H9 (cell line): ENCODE results near the gene WDR88. TPM values are rescaled to one million over a fixed set of nuclear protein-coding genes. Genes with fewer than 3 reads are reported as not detected.

ENCODE experiments used
- DNase-seq: peaks from one replicate; pipeline ENCODE4 v3.0.0-alpha.2; 2017
- H2AFZ ChIP-seq: one replicate; pipeline ENCODE4 v1.6.1; 2013; ENCODE audit warnings: mild to moderate bottlenecking, low read length, control low read depth, moderate library complexity
- H2AK5ac ChIP-seq: 2 replicates; pipeline ENCODE4 v1.6.1; 2013; ENCODE audit warnings: low read length, control low read depth, mixed read lengths; ENCODE audit not compliant: insufficient read length
- H2BK120ac ChIP-seq: one replicate; pipeline ENCODE4 v1.6.1; 2013; ENCODE audit warnings: low read depth, mild to moderate bottlenecking, low read length, control low read depth, inconsistent platforms; ENCODE audit not compliant: poor library complexity, severe bottlenecking
- H2BK12ac ChIP-seq: 2 replicates; pipeline ENCODE4 v1.6.1; 2013; ENCODE audit warnings: low read length, control low read depth, mixed read lengths, low read depth; ENCODE audit not compliant: insufficient read length
- H2BK15ac ChIP-seq: 2 replicates; pipeline ENCODE4 v1.6.1; 2013; ENCODE audit warnings: low read depth, low read length, control low read depth
- H2BK20ac ChIP-seq: one replicate; pipeline ENCODE4 v1.6.1; 2013; ENCODE audit warnings: low read depth, mild to moderate bottlenecking, low read length, control low read depth, inconsistent platforms; ENCODE audit not compliant: poor library complexity, severe bottlenecking
- H2BK5ac ChIP-seq: 2 replicates; pipeline ENCODE4 v1.6.1; 2013; ENCODE audit warnings: low read length, control low read depth, mixed read lengths; ENCODE audit not compliant: insufficient read length
- H3K14ac ChIP-seq: 2 replicates; pipeline ENCODE4 v1.6.1; 2013; ENCODE audit warnings: low read length, control low read depth; ENCODE audit not compliant: insufficient read depth
- H3K18ac ChIP-seq: 2 replicates; pipeline ENCODE4 v1.6.1; 2013; ENCODE audit warnings: low read depth, mild to moderate bottlenecking, mixed read lengths, low read length, control low read depth; ENCODE audit not compliant: insufficient read length
- H3K23ac ChIP-seq: 2 replicates; pipeline ENCODE4 v1.6.1; 2013; ENCODE audit warnings: low read length, control low read depth, mixed read lengths, low read depth; ENCODE audit not compliant: insufficient read length
- H3K23me2 ChIP-seq: 2 replicates; pipeline ENCODE4 v1.6.1; 2013; ENCODE audit warnings: low read depth, mild to moderate bottlenecking, mixed read lengths, low read length, control low read depth; ENCODE audit not compliant: insufficient read length, poor library complexity, severe bottlenecking
- H3K27ac ChIP-seq: 2 replicates; pipeline ENCODE4 v1.5.1; 2013; ENCODE audit warnings: low read length, control low read depth, mixed read lengths, low read depth; ENCODE audit not compliant: insufficient read length
- H3K27me3 ChIP-seq: 2 replicates; pipeline ENCODE4 v1.6.1; 2013; ENCODE audit warnings: low read length, control low read depth, inconsistent platforms; ENCODE audit not compliant: insufficient read depth
- H3K4ac ChIP-seq: 2 replicates; pipeline ENCODE4 v1.6.1; 2013; ENCODE audit warnings: low read depth, mild to moderate bottlenecking, control low read depth, inconsistent platforms, low read length, moderate library complexity
- H3K4me1 ChIP-seq: 2 replicates; pipeline ENCODE4 v1.6.1; 2013; ENCODE audit warnings: low read length, control low read depth, inconsistent platforms; ENCODE audit not compliant: insufficient read depth
- H3K4me2 ChIP-seq: 2 replicates; pipeline ENCODE4 v1.6.1; 2013; ENCODE audit warnings: low read length, control low read depth, mixed read lengths; ENCODE audit not compliant: insufficient read length, insufficient read depth
- H3K56ac ChIP-seq: 2 replicates; pipeline ENCODE4 v1.6.1; 2013; ENCODE audit warnings: low read depth, mild to moderate bottlenecking, mixed read lengths, low read length, control low read depth; ENCODE audit not compliant: insufficient read length
- H3K79me1 ChIP-seq: 2 replicates; pipeline ENCODE4 v1.6.1; 2013; ENCODE audit warnings: low read depth, mild to moderate bottlenecking, moderate library complexity, low read length, control low read depth, inconsistent platforms; ENCODE audit not compliant: insufficient read depth, poor library complexity, severe bottlenecking
- H3K79me2 ChIP-seq: 2 replicates; pipeline ENCODE4 v1.6.1; 2013; ENCODE audit warnings: low read length, control low read depth, inconsistent platforms; ENCODE audit not compliant: insufficient read depth
- H3K9ac ChIP-seq: 2 replicates; pipeline ENCODE4 v1.6.1; 2013; ENCODE audit warnings: low read length, control low read depth, mixed read lengths; ENCODE audit not compliant: insufficient read length; ENCODE audit errors: extremely low read depth
- H3K9me3 ChIP-seq: one replicate; pipeline ENCODE4 v1.6.1; 2013; ENCODE audit warnings: low read depth, low read length, inconsistent platforms; ENCODE audit not compliant: control insufficient read depth
- H3T11ph ChIP-seq: one replicate; pipeline ENCODE4 v1.6.1; 2013; ENCODE audit warnings: mild to moderate bottlenecking, low read length, control low read depth, inconsistent platforms
- H4K20me1 ChIP-seq: one replicate; pipeline ENCODE4 v1.6.1; 2013; ENCODE audit not compliant: control insufficient read depth, insufficient read length, insufficient read depth
- H4K5ac ChIP-seq: 2 replicates; pipeline ENCODE4 v1.6.1; 2013; ENCODE audit warnings: low read depth, mild to moderate bottlenecking, mixed read lengths, low read length, control low read depth; ENCODE audit not compliant: insufficient read length
- H4K8ac ChIP-seq: replicated peaks from 2 replicates; pipeline ENCODE4 v1.6.1; 2013; ENCODE audit warnings: low read length, control low read depth, mixed read lengths, low read depth; ENCODE audit not compliant: insufficient read length
- H4K91ac ChIP-seq: 2 replicates; pipeline ENCODE4 v1.6.1; 2013; ENCODE audit warnings: low read depth, mild to moderate bottlenecking, moderate library complexity, mixed read lengths, low read length, control low read depth; ENCODE audit not compliant: insufficient read length
- H3K27ac Mint-ChIP-seq, 3 experiments: 2 replicates in 2 of 3; 3 replicates in 1 of 3; pipeline ENCODE4 v1.8.0; 2020 to 2021; ENCODE audit warnings: mixed read lengths in 3 of 3, mild to moderate bottlenecking in 1 of 3, moderate library complexity in 1 of 3
- H3K27me3 Mint-ChIP-seq: 2 replicates; pipeline ENCODE4 v1.8.0; 2021; ENCODE audit warnings: low read depth, mild to moderate bottlenecking, moderate library complexity, mixed read lengths
- H3K36me3 Mint-ChIP-seq, 3 experiments: 2 replicates in 2 of 3; 3 replicates in 1 of 3; pipeline ENCODE4 v1.8.0; 2020 to 2021; ENCODE audit warnings: low read depth in 3 of 3, mixed read lengths in 3 of 3; ENCODE audit not compliant: insufficient read depth in 1 of 3
- H3K4me1 Mint-ChIP-seq, 2 experiments: 2 replicates each; pipeline ENCODE4 v1.8.0; 2020; ENCODE audit warnings: mixed read lengths in 2 of 2
- H3K4me3 Mint-ChIP-seq, 2 experiments: 2 replicates in 1 of 2; 3 replicates in 1 of 2; pipeline ENCODE4 v1.8.0; 2020 to 2021; ENCODE audit warnings: mild to moderate bottlenecking in 2 of 2, mixed read lengths in 2 of 2, moderate library complexity in 1 of 2
- H3K9me3 Mint-ChIP-seq, 2 experiments: 2 replicates in 1 of 2; 3 replicates in 1 of 2; pipeline ENCODE4 v1.8.0; 2020; ENCODE audit warnings: mild to moderate bottlenecking in 2 of 2, mixed read lengths in 2 of 2, moderate library complexity in 1 of 2
- CTCF ChIP-seq: fragments of 200-600 bp; sonication (generic); conservative IDR thresholded peaks from 3 replicates; pipeline ENCODE4 v1.8.0; 2021; ENCODE audit warnings: antibody characterized with exemption, mild to moderate bottlenecking
- WGBS: extraction: QIAGEN DNeasy Blood & Tissue Kit; methylation state at CpG from one replicate; pipeline ENCODE4 v1.1.7; 2013; ENCODE audit warnings: missing lambda C conversion rate, low lambda C conversion rate, mixed read lengths; ENCODE audit not compliant: insufficient read length; ENCODE audit errors: extremely low coverage; 5-methylcytosine and 5-hydroxymethylcytosine counted together
- total RNA-seq: library from RNA; stranded (reverse); gene quantifications from 2 replicates; pipeline ENCODE4 v1.2.1, GENCODE V29; 2021

WDR88 gene
- total RNA-seq, 1 experiment from 2014 or later, result not detected

GRCh38 chr19:33210266-33210940 is 78.5 kb downstream of the WDR88 start:
- H3K36me3 Mint-ChIP-seq, result 0 out of 7 replicates have a peak, but pooled peaks cover 0 to 3% (median 0%) of the 10 kb centered on the region in 3 experiments
- no peak overlapping the region for H2BK120ac ChIP-seq
- no peak overlapping the region for H2AK5ac ChIP-seq
- no peak overlapping the region for H3K18ac ChIP-seq
- no peaks in the 10 kb centered on the region for H3K4me1 ChIP-seq
- no peak overlapping the region for H3K23ac ChIP-seq
- no peaks in the 10 kb centered on the region for H4K20me1 ChIP-seq
- TF ChIP-seq CTCF, result no peak
- H4K91ac ChIP-seq, result no peak overlapping the region
- no peaks in the 10 kb centered on the region for H3K79me2 ChIP-seq
- WGBS, result no CpG with 5 or more reads among the region's 22 CpGs
- H2BK12ac ChIP-seq, result no peak overlapping the region
- DNase-seq, result no peak
- H2BK15ac ChIP-seq, result no peak overlapping the region
- H4K8ac ChIP-seq, result no peak overlapping the region
- no peak overlapping the region for H3K4ac ChIP-seq
- no peak overlapping the region for H2BK5ac ChIP-seq
- no peak overlapping the region for H4K5ac ChIP-seq
- no peak overlapping the region for H3K27ac ChIP-seq
- H2BK20ac ChIP-seq, result no peak overlapping the region
- H3K4me3 Mint-ChIP-seq, result no peak overlapping the region
- H3K56ac ChIP-seq, result no peak overlapping the region
- no peak overlapping the region for H3K4me2 ChIP-seq
- H3K23me2 ChIP-seq, result no peaks in the 10 kb centered on the region
- no peaks in the 10 kb centered on the region for H3K9me3 Mint-ChIP-seq
- H2AFZ ChIP-seq, result no peak overlapping the region
- H3K79me1 ChIP-seq, result no peaks in the 10 kb centered on the region
- H3K4me1 Mint-ChIP-seq, result peaks cover 5% of the 10 kb centered on the region in 2 experiments
- no peak overlapping the region; the same call in 1 of the 2 replicates for H3K14ac ChIP-seq
- H3K9ac ChIP-seq, result no peak overlapping the region
- no peaks in the 10 kb centered on the region for H3K9me3 ChIP-seq
- peaks cover 2% of the 10 kb centered on the region; the same call in 1 of the 2 replicates for H3K27me3 Mint-ChIP-seq
- H3T11ph ChIP-seq, result no peak overlapping the region
- no peaks in the 10 kb centered on the region for H3K27me3 ChIP-seq
- peak overlapping the region in 1 of 3 experiments; percentile 18; a peak in 1 of 7 replicates for H3K27ac Mint-ChIP-seq
